Uterus (tissue), 2 donors: ENCODE results near the gene GRIK2.

Experiments used
- CTCF ChIP-seq, 4 experiments: fragments of 200-600 bp in 2 of 4; fragments of 450-650 bp in 2 of 4; sonication (generic) in 2 of 4; IDR thresholded peaks; one replicate each; pipeline ENCODE4 v1.5.1; 2016 to 2019; ENCODE audit warnings: antibody characterized with exemption in 4 of 4, mild to moderate bottlenecking in 2 of 4, moderate library complexity in 1 of 4
- POLR2A ChIP-seq, 2 donors: fragments of 450-650 bp; IDR thresholded peaks; one replicate each; pipeline ENCODE4 v1.6.1; 2016; ENCODE audit warnings: antibody characterized with exemption in 2 of 2, mild to moderate bottlenecking in 1 of 2, moderate library complexity in 1 of 2

- TF ChIP-seq CTCF (IDR thresholded peaks at IDR 0.05) (no peak), POLR2A (IDR thresholded peaks at IDR 0.05) (no peak)
These were observed 335.4 kb downstream of the GRIK2 start for GRCh38 chr6:101728956-101729355.
